Transverse colon (tissue), 4 donors: ENCODE results near the gene FRS3. TPM values are rescaled to one million over a fixed set of nuclear protein-coding genes. Genes with fewer than 3 reads are reported as not detected.

Experiments
- DNase-seq: peaks from one replicate; pipeline ENCODE4 v3.0.0-alpha.2; 2019
- H3K27ac ChIP-seq, 4 donors: fragments of 200-600 bp; sonication (generic); 2 replicates each; pipeline ENCODE4 v1.5.1; 2016 to 2018; ENCODE audit warnings: inconsistent platforms in 4 of 4
- H3K27me3 ChIP-seq: fragments of 200-600 bp; sonication (generic); 2 replicates; pipeline ENCODE4 v1.5.1; 2017; ENCODE audit warnings: inconsistent platforms
- H3K36me3 ChIP-seq, 4 donors: fragments of 200-600 bp; sonication (generic); 2 replicates each; pipeline ENCODE4 v1.5.1; 2017 to 2019; ENCODE audit warnings: inconsistent platforms in 4 of 4
- H3K4me1 ChIP-seq, 4 donors: fragments of 200-600 bp; sonication (generic); 2 replicates each; pipeline ENCODE4 v1.5.1; 2017 to 2020; ENCODE audit warnings: inconsistent platforms in 4 of 4
- H3K4me3 ChIP-seq, 4 donors: fragments of 200-600 bp; sonication (generic); 1 replicate in 1 of 4; 2 replicates in 3 of 4; pipeline versions ENCODE4 v1.5.1 to v1.6.1; 2017 to 2019; ENCODE audit warnings: inconsistent platforms in 4 of 4
- H3K9me3 ChIP-seq, 2 donors: fragments of 200-600 bp; sonication (generic); 2 replicates each; pipeline ENCODE4 v1.5.1; 2017 to 2019; ENCODE audit warnings: inconsistent platforms in 2 of 2
- EP300 ChIP-seq: sonication (generic); formaldehyde crosslinking; IDR thresholded peaks from one replicate; pipeline ENCODE4 v1.6.1; 2017; ENCODE audit warnings: antibody characterized with exemption, low read depth
- POLR2A ChIP-seq: fragments of 450-650 bp; IDR thresholded peaks from one replicate; pipeline ENCODE4 v1.6.1; 2016; ENCODE audit warnings: antibody characterized with exemption, mild to moderate bottlenecking, moderate library complexity
- POLR2AphosphoS5 ChIP-seq, 3 donors: sonication (generic); formaldehyde crosslinking; IDR thresholded peaks; one replicate each; pipeline ENCODE4 v1.6.1; 2016; ENCODE audit warnings: antibody characterized with exemption in 3 of 3
- WGBS, 2 donors: methylation state at CpG; one replicate each; pipeline ENCODE4 v1.1.5; 2018; ENCODE audit warnings: low coverage in 1 of 2; 5-methylcytosine and 5-hydroxymethylcytosine counted together
- in situ Hi-C, 4 donors: fragments of 200-750 bp; cut with MboI; loops; one replicate each; pipeline versions ENCODE4 v1.15.0 to v1.15.1; 2017; ENCODE audit warnings: low sequenced_read_pairs in 3 of 4, low pct_ligation_motif_present in 1 of 4, low pct_unique_long_range_greater_than_20kb in 1 of 4
- intact Hi-C: fragments of 100-400 bp; cut with DNase I; formaldehyde crosslinking; loops from one replicate; pipeline ENCODE4 v1.15.1; 2023; ENCODE audit warnings: low total_unique reads
- total RNA-seq, 4 donors: library from RNA; depleted of rRNA; stranded (reverse); fragments of >200 nt; gene quantifications; one replicate each; pipeline ENCODE4 v1.1.0, GENCODE V29; 2016
- TF ChIP-seq, protein P1 (sequence below), 5 experiments: fragments of 200-600 bp in 3 of 5; fragments of 450-650 bp in 2 of 5; sonication (generic) in 3 of 5; IDR thresholded peaks; 1 replicate in 2 of 5; 2 replicates in 3 of 5; pipeline ENCODE4 v1.5.1; 2016 to 2017; ENCODE audit warnings: antibody characterized with exemption in 5 of 5, inconsistent platforms in 3 of 5, mild to moderate bottlenecking in 2 of 5, moderate library complexity in 1 of 5

The FRS3 gene
- total RNA-seq, 4 donors from 2014 or later = 2.8 to 4.5 (median 3.2) TPM

DNA sequence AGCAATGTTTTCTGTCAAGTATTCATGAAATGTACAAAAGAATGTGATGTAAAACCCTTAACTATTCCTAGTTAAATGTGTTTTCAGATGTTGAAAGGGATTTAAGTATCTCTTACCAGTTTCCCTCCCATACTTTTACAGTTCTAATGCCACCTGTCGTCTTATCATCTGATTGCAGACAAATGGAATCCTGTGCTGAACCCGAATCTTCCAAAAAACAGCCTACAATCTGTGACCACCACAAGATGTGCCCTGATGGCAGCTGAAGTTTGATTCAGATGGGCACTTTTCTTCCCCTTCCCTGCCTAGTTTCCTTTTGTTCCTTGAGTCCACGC lies 9.7 kb upstream of the FRS3 start:
- in situ Hi-C loops = loop anchor here in 2 of 4 donors (5.0 to 25.0 kb wide), 3 partner anchors 123 to 255 kb away; partner anchors contain the start of genes BYSL (in 1 of the 2) and MED20 (in 1 of the 2)
- 84 to 89% methylated on average over 3 of the region's 3 CpGs for whole genome bisulfite sequencing, 2 donors
- TF ChIP-seq, protein P1, sequence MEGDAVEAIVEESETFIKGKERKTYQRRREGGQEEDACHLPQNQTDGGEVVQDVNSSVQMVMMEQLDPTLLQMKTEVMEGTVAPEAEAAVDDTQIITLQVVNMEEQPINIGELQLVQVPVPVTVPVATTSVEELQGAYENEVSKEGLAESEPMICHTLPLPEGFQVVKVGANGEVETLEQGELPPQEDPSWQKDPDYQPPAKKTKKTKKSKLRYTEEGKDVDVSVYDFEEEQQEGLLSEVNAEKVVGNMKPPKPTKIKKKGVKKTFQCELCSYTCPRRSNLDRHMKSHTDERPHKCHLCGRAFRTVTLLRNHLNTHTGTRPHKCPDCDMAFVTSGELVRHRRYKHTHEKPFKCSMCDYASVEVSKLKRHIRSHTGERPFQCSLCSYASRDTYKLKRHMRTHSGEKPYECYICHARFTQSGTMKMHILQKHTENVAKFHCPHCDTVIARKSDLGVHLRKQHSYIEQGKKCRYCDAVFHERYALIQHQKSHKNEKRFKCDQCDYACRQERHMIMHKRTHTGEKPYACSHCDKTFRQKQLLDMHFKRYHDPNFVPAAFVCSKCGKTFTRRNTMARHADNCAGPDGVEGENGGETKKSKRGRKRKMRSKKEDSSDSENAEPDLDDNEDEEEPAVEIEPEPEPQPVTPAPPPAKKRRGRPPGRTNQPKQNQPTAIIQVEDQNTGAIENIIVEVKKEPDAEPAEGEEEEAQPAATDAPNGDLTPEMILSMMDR (IDR thresholded peaks at IDR 0.05) = no peak
- no peak for TF ChIP-seq EP300
- TF ChIP-seq POLR2AphosphoS5 (IDR thresholded peaks at IDR 0.05) = no peak
- no peak for TF ChIP-seq POLR2A

DNA sequence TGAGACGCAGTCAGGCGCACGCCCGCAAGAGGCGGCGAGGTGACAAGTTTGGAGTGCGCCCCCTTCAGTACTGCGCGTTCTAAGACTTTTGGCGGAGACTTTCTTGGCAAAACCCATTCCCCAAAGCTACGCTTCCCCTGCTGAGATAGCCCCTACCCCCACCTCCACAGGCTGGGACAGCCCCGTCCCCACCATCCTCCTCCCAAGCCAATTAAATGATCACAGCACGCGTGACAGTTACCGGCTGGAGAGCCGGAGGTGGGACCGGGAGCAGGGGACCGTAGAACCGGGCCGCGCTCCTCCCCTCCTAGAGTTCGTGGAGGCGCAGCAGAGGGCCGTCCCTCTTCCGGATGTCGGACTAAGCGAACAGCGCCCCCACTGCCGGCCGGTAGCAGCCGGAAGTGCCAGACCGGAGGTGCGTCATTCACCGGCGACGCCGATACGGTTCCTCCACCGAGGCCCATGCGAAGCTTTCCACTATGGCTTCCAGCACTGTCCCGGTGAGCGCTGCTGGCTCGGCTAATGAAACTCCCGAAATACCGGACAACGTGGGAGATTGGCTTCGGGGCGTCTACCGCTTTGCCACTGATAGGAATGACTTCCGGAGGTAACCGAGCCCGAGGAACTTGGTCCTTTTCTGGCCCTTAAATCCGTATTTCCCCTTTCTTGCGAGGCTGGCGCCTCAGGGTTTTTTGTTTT lies 7.7 kb upstream of the FRS3 start, which contains the start of gene TOMM6:
TSS of gene TOMM6 (plus strand) at position 476 of the 699 bp plus-strand sequence. CDS start at position 480, 4 bp downstream.
- peaks cover 7 to 18% (median 17%) of the 10 kb centered on the region in 4 donors for H3K4me1 ChIP-seq
- no peaks in the 10 kb centered on the region for H3K27me3 ChIP-seq
- intact Hi-C loops = loop anchor here (5.0 kb wide), 1 partner anchor 135 kb away; the partner anchor contains the start of genes BYSL and MED20
- H3K9me3 ChIP-seq = no peaks in the 10 kb centered on the region
- TF ChIP-seq EP300 (no peak), POLR2A (peak; percentile 90), POLR2AphosphoS5 (IDR thresholded peaks at IDR 0.05) (peak; percentile 93 to 96 (median 94))
- TF ChIP-seq, protein P1 (IDR thresholded peaks at IDR 0.05) = peak; percentile 89 to 99 (median 95)
- peak within 1 kb of the TSS; percentile 93 to 96 (median 94) for H3K27ac ChIP-seq
- H3K36me3 ChIP-seq = peaks cover 0 to 14% (median 5%) of the 10 kb centered on the region in 4 donors
- in situ Hi-C loops = loop anchor here in 2 of 4 donors (5.0 to 25.0 kb wide), 3 partner anchors 125 to 257 kb away; partner anchors contain the start of genes BYSL (in 1 of the 2) and MED20 (in 1 of the 2)
- 0% methylated on average over 52 of the region's 55 CpGs; no CpG with 5 or more reads in 1 of the 2 donors for WGBS, 2 donors
- H3K4me3 ChIP-seq = peak within 1 kb of the TSS; percentile 70 to 96 (median 90)
- peak; percentile 97 for DNase-seq

More for the DNA sequence above, 9.7 kb upstream of the FRS3 start:
- Histone ChIP-seq H3K27me3 (no peaks in the 10 kb centered on the region), H3K36me3 (peaks cover 0 to 14% (median 5%) of the 10 kb centered on the region in 4 donors), H3K9me3 (no peaks in the 10 kb centered on the region), H3K4me1 (peaks cover 7 to 18% (median 17%) of the 10 kb centered on the region in 4 donors), H3K27ac (no peak overlapping the region), H3K4me3 (no peak overlapping the region)
- intact Hi-C loops = loop anchor here (5.0 kb wide), 1 partner anchor 133 kb away; the partner anchor contains the start of genes BYSL and MED20
- DNase-seq = no peak

DNA sequence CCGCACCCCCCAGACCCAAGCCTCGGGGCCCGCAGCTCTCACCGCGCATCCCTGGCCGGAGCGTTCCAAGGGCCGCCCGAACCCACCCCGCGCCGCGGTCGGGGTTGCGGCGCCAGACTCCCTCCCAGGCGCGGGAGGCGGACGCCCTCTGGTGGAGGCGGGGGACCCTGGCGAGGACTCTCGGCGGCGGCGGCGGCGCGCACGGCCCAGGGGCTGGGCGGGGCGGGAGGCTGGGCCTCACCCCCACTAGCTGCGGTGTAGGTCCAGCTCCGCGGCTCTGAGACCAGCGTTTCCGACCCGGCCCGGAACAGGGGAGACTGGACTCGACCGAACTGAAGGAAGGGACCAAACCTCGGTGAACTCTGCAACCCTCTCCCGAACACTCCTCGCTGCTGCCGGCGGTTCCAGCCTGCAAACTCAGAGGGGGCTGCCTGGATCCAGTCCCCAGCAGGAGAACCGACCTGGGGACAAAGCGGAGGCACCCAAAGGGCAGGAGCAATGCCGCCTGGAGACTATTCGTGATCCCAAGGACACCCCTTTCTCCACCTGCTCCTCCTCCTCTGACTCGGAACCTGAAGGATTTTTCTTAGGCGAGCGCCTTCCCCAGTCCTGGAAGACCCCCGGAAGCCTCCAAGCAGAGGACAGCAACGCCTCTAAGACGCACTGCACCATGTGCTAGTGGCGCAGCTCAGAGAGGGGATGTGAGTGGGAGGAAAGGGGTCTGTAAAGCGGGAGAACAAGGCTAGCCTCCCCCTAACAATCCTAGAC lies 6.9 kb upstream of the FRS3 start:
- H3K4me1 ChIP-seq = peaks cover 9 to 21% (median 18%) of the 10 kb centered on the region in 4 donors
- peak overlapping the region; percentile 93 to 96 (median 94) for H3K27ac ChIP-seq
- TF ChIP-seq, protein P1 (IDR thresholded peaks at IDR 0.05) = peak in 4 of 5 experiments; percentile 74 to 92 (median 78)
- TF ChIP-seq POLR2AphosphoS5 (IDR thresholded peaks at IDR 0.05) (peak; percentile 14 to 64 (median 62)), POLR2A (peak; percentile 27), EP300 (no peak)
- no peaks in the 10 kb centered on the region for H3K9me3 ChIP-seq
- H3K36me3 ChIP-seq = peaks cover 0 to 14% (median 5%) of the 10 kb centered on the region in 4 donors
- peak overlapping the region; percentile 39 to 96 (median 80) for H3K4me3 ChIP-seq
- in situ Hi-C loops = loop anchor here in 2 of 4 donors (5.0 to 25.0 kb wide), 3 partner anchors 126 to 258 kb away; partner anchors contain the start of genes BYSL (in 1 of the 2) and MED20 (in 1 of the 2)
- H3K27me3 ChIP-seq = no peaks in the 10 kb centered on the region
- DNase-seq = peak; percentile 93
- intact Hi-C loops = loop anchor here (5.0 kb wide), 1 partner anchor 136 kb away; the partner anchor contains the start of genes BYSL and MED20
- WGBS, 2 donors = 0% methylated on average over 34 of the region's 58 CpGs; no CpG with 5 or more reads in 1 of the 2 donors
